A549 treated with GW870086 at 1 μM for 4 hours (cell line): ENCODE measurements around the gene POU2F3. TPM values are rescaled to one million over a fixed set of nuclear protein-coding genes. Genes with fewer than 3 reads are reported as not detected.

Experiments used
- total RNA-seq: library from RNA; stranded (reverse); fragments of 200-300 nt; extraction: Qiagen RNA extraction; gene quantifications from 5 replicates; pipeline ENCODE4 v1.2.3, GENCODE V29; 2022; ENCODE audit warnings: low read depth

Gene POU2F3
- not detected in 5 replicates for total RNA-seq

GRCh38 chr11:120239713-120240640, at the start of gene POU2F3:
Gene POU2F3 (plus strand): TSS chr11:120240140. CDS start chr11:120240344, 204 bp downstream.

GRCh38 chr11:120210626-120211521, 29.1 kb upstream of the POU2F3 start, which contains the start of gene OAF:
Gene OAF (plus strand): TSS chr11:120211032. CDS start chr11:120211280, 248 bp downstream.

GRCh38 chr11:120324932-120325810, 85.2 kb downstream of the POU2F3 start, which contains the start of gene TLCD5:
Gene TLCD5 (plus strand): TSS chr11:120325299. CDS start chr11:120327442, 2,143 bp downstream.

GRCh38 chr11:120335908-120336640, 96.1 kb downstream of the POU2F3 start, which contains the start of gene ARHGEF12:
Gene ARHGEF12 (plus strand): TSS chr11:120336413. CDS start chr11:120337244, 831 bp downstream.

Other genes starting within 250 kb of the POU2F3 start
- gene TRIM29, start 102.0 kb upstream of the POU2F3 start, total RNA-seq, result 22.2 to 27.2 TPM (median 23.8 TPM) in 5 replicates
- gene OAF, start 29.1 kb upstream of the POU2F3 start, total RNA-seq, result 8.3 to 11.0 TPM (median 10.1 TPM) in 5 replicates
- 4.9 to 7.5 TPM (median 6.8 TPM) in 5 replicates for gene TLCD5, start 85.2 kb downstream of the POU2F3 start, total RNA-seq
- 10.5 to 17.9 TPM (median 15.3 TPM) in 5 replicates for gene ARHGEF12, start 96.3 kb downstream of the POU2F3 start, total RNA-seq